DND-41 (cell line): ENCODE data around the gene TMA7.
"Not testable (repeated sequence)": the region's sequence is repeated elsewhere in the genome, so short reads cannot be mapped to it uniquely, and the experiment has no call there.

ENCODE experiments used
- CTCF ChIP-seq: IDR thresholded peaks from 2 replicates; pipeline ENCODE4 v1.5.1; 2012; ENCODE audit warnings: borderline replicate concordance, low read length, moderate library complexity, mild to moderate bottlenecking; ENCODE audit not compliant: poor library complexity, severe bottlenecking; ENCODE audit errors: extremely low read depth
- EZH2 ChIP-seq: IDR thresholded peaks from 3 replicates; pipeline ENCODE4 v1.6.1; 2012; ENCODE audit warnings: borderline replicate concordance, low read depth, mild to moderate bottlenecking, moderate library complexity, low read length, inconsistent platforms; ENCODE audit not compliant: severe bottlenecking

- not testable (repeated sequence) for TF ChIP-seq CTCF, EZH2
These were observed 42.8 kb downstream of the TMA7 start for GRCh38 chr3:48482822-48483221.
